ENCODE results near the gene RAB6A.

RAB6A gene

DNA sequence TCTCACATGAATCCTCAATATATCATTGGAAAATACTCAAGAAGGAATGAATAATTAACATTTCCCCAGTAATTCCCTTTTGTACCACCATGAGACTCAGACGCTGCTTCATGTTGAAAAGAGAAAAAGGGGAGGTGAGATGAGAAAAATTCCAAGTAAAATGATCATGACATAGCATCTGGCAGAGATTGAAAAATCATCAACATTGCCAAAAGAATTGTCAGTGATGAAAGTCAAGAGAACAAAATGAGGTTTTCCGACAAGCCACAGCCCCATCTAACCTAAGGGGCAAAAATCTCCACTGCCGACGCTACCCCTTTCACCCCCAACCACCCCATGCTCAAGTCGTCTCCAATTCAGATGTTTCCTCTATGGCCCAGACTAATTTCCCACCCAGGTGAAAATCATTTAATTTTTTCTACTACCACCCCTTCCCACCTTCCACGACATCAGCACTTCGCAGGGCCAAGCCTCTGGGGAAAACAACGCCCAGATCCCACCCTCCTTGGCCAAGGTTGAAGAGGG is 1.2 kb downstream of the RAB6A start:
- TF ChIP-seq, protein P1, sequence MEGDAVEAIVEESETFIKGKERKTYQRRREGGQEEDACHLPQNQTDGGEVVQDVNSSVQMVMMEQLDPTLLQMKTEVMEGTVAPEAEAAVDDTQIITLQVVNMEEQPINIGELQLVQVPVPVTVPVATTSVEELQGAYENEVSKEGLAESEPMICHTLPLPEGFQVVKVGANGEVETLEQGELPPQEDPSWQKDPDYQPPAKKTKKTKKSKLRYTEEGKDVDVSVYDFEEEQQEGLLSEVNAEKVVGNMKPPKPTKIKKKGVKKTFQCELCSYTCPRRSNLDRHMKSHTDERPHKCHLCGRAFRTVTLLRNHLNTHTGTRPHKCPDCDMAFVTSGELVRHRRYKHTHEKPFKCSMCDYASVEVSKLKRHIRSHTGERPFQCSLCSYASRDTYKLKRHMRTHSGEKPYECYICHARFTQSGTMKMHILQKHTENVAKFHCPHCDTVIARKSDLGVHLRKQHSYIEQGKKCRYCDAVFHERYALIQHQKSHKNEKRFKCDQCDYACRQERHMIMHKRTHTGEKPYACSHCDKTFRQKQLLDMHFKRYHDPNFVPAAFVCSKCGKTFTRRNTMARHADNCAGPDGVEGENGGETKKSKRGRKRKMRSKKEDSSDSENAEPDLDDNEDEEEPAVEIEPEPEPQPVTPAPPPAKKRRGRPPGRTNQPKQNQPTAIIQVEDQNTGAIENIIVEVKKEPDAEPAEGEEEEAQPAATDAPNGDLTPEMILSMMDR (IDR thresholded peaks at IDR 0.05), result no peak

DNA sequence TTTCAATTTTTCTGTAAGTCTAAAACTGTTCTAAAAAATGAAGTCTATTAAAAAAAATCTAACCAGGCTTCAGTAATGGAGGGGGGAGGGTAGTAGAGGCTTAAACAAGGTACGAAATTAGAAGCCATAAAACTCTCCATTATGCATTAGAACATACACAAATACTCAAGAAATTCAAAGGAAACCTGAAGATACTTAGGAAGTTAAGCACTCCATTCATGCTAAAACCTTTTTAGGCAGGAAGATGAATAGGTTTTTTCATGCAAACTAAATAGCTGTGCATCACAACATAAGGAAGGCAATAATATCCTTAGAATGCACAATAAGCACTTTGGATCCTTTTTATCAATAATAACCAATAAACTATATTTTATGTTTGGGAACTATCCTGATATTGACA is 2.4 kb downstream of the RAB6A start:
- TF ChIP-seq, protein P1 (IDR thresholded peaks at IDR 0.05), result no peak

GRCh38 chr11:73757598-73757997 is 3.3 kb downstream of the RAB6A start:
- TF ChIP-seq, protein P1 (IDR thresholded peaks at IDR 0.05), result no peak

DNA sequence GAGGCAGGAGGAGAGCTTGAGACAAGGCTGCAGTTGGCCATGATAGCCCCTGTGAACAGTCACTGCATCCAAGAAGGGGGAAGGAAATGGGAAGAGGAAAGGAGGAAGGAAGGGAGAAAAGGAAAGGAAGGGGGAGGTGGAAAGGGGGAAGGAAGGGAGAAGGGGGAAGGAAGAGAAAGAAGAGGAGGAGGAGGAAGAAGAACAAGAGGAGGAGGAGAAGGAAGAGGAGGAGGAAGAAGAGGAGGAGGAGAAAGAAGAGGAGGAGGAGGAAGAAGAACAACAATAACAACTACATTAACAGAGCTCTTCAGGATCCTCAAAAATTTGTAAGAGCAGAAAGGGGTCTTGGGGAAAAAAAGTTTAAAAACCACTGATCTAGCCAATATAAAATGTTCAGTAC is 5.2 kb downstream of the RAB6A start:
- TF ChIP-seq, protein P1 (IDR thresholded peaks at IDR 0.05), result no peak

DNA sequence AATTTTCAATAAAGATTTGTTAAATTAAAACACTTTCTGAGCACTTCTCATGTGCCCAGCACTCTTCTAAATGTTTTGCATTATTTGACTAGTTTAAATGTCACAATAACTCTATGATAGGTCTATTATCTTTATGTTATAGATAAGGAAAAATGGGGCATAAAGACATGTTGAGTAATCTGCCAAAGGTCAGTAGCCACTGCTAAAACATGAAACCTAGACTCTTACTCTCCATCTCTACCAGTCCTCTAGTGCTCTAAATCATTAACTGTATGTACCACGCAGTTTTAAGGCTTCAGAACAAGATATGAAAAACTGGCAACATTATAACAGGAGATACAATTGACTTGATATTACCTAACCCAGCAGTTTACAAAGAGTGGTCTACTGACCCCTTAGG is 6.9 kb downstream of the RAB6A start:
- TF ChIP-seq, protein P1 (IDR thresholded peaks at IDR 0.05), result no peak

DNA sequence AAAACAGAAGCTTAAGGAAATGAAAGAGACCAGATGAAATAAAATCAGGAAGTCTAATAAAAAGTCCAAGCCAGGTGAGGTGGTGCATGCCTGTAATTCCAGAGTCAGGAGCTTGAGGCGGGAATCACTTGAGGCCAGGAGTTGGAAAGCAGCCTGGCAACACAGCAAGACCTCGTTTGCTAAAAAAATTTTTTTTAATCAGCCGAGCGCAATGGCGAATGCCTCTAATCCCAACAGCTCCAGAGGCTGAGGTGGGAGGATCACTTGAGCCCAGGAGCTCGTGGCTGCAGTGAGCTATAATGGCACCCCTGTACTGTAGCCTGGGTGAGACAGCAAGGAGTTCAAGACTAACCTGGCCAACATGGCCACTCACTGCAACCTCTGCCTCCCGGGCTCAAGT is 8.0 kb downstream of the RAB6A start:
- TF ChIP-seq, protein P1 (IDR thresholded peaks at IDR 0.05), result no peak

- TF ChIP-seq, protein P1 (IDR thresholded peaks at IDR 0.05), result no peak
These were observed 8.5 kb downstream of the RAB6A start for GRCh38 chr11:73752216-73752867.

GRCh38 chr11:73750228-73750627 is 10.6 kb downstream of the RAB6A start:
- TF ChIP-seq, protein P1 (IDR thresholded peaks at IDR 0.05), result no peak
